ENCODE measurements around the gene SGCA.

Gene SGCA

DNA sequence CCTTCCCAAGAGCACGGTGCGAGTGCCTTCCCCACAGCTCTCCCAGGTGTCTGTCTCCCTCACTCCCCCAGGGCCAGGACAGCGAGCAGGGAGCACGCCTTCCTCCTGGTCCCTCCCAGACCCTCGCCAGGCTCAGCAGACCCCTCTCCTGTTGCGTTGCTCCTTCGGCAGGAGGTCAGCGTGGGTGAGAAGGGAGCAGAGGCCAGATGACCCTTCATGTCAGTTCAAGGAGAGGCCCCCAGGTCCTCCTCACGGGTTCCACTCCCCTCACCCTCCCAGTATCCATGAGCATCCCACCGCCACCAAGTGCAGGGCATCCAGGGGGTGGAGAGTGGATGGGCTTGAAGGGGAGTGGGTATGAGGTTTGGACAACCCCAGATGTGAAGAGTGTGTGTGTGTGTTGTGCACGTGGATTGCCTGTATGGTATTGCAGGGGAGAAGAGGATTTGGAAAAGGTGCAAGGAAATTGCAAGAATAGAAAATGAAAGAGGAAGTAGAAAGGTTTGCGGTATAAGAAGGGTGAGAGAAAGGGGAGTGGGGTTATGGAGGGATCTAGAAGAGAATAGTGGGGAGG, 17.7 kb downstream of the SGCA start:
- DNase-seq: no peak

DNA sequence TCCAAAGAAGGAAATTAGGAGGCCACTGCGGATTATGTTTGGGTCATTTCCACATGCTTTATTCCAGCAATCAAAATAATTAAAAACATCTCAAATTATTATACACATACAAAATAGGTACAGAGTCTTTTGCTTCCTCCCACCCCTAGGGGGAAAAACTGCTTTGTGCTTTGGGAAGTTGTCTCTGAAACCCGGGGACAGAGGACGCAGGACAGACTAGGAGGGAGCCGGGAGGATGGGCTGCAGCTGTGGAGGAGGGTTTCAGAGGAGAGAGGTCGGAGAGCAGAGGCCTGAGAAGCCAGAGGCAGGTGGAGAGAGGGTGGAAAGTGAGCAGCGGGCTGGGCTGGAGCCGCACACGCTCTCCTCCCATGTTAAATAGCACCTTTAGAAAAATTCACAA, 18.3 kb downstream of the SGCA start:
- no peak for DNase-seq

DNA sequence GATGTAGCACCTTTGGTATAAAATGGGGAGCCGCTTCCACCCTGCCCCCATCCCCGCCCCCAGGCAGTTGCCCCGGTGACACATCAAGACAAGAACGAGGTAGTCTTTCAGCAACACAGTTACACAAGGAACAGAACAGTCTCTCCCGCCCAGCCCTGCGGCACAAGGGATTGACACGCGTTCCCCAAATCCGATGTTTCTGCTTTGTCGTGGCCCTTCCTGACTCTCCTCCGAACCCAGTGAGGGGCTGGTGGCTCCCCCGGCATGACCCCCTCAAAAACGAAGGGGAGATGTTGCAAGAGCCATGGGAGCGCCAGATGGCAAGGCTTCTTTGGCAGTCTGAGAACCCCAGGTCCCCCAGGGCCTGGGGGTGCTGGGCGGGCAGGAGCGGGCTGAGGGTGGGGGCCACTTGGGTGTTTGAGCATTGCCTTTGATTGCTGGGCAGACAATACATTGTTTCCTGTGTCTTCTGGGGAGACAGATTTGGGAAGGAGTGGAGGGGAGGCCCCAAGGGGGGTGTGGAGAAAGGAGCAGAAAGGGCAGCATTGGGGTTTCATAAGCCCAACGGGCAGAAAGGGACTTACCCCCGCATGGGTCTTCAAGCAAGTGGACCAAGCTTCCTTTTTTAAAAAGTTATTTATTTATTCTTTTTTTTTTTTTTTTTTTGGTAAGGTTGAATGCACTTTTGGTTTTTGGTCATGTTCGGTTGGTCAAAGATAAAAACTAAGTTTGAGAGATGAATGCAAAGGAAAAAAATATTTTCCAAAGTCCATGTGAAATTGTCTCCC, 19.0 kb downstream of the SGCA start:
- no peak for DNase-seq

DNA sequence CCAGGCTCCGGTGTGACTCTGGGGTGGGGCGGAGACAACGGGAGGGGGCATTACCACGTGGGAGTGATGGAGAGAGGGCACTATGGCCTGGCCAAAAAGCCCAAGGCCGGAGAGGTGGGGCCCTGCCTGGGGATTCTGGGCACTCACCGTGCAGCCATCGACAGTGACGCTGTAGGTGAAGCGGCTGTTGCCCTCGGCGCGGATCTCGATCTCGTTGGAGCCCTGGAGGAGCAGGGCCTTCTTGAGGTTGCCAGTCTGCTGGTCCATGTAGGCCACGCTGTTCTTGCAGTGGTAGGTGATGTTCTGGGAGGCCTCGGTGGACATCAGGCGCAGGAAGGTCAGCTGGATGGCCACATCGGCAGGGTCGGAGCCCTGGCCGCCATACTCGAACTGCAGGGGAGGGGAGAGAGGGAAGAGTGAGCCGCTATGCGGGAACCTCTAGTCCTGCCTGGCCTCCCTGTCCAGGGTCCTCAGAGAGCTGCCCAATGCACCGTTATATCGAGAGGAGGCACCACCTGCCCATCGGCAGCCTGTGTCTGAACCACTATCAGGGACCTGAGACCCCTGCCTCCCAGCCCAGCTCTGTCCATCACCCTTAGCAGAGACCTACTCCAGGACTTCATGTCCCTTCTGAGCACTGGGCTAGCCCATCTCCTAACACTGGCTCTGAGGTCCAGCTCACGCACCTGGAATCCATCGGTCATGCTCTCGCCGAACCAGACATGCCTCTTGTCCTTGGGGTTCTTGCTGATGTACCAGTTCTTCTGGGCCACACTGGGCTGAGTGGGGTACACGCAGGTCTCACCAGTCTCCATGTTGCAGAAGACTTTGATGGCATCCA, 20.0 kb downstream of the SGCA start:
- no peak for DNase-seq

DNA sequence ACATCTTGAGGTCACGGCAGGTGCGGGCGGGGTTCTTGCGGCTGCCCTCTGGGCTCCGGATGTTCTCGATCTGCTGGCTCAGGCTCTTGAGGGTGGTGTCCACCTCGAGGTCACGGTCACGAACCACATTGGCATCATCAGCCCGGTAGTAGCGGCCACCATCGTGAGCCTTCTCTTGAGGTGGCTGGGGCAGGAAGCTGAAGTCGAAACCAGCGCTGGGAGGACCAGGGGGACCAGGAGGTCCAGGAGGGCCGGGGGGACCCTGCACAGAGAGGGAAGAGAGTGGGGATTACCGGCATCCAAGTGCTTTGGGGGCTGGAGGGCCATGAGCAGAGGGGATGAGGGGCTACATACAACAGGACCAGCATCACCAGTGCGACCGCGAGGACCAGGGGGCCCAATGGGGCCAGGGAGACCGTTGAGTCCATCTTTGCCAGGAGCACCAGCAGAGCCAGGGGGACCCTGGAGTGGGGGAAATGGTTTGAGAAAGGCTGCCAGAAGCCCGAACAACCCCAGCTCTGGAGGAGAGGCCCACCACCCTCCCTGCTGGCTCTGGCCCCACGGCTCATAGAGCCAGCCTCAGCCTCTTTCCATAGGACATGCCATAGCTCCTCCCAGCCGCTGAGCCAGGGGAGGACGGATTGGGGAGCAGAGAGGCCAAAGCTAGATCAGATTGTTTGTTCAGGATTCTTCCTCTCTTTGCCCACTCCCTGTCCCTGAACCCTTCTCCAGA, 21.0 kb downstream of the SGCA start:
- no peak for DNase-seq

DNA sequence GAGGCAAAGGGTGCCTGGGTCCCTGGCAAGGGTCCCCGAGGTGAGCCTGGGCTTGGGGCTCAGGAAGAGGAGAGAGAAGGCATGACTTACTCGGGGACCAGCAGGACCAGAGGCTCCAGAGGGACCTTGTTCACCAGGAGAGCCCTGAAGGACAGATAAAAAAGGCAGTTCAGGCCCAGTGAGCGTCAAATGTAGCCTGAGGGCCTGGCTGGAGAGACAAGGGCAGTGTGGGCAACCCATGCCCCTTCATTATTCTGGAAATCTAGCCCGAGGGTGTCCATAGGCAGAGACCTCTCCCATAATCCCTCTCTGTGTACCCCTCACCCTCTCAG, 21.6 kb downstream of the SGCA start:
- DNase-seq: no peak

DNA sequence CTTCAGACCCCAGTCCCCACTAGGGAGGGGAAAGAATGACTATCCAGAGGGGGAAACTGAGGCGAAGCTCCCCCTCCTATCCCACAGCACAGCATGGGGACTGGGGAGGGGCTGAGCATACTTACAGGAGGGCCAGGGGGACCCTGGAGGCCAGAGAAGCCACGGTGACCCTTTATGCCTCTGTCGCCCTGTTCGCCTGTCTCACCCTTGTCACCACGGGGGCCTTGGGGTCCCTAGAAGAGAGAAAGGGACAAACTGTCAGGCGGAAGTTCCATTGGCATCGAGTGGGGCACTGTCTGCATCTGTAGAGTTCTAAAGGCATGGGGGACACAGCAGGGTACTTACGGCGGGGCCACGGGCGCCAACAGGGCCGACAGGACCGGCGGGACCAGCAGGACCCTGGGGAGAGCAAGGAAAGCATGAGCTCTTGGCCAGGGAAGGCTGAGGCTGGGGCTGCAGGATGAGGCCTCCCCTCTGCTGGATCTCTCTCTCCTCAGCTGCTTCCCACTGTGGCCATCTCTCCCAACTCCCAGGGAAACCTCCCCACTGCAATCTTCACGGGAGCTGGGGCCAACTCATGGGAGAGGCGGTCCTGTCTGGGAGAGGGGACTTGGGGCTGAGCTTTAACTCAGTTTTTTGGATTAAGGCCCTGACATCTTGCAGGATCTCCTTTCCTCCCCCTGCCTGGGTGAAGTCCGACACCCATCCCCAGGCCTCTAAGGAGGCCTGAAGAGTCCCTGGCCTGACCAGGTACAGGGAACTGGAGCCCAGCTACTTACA, 22.1 kb downstream of the SGCA start:
- DNase-seq: no peak

DNA sequence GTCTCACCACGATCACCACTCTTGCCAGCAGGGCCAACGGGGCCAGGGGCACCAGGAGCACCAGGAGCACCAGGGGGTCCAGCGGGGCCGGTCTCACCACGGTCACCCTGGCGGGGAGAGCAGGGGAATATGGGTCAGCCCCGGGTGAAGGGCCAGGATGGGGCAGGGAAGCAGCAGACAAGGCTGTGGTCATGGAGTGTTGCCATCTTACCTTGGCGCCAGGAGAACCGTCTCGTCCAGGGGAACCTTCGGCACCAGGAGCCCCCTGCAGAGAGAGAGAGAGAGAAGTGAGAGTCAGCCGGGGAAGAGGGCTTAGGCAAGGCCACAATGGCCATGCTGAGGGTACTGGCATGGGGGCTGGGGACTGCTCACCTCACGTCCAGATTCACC, 22.7 kb downstream of the SGCA start:
- no peak for DNase-seq

DNA sequence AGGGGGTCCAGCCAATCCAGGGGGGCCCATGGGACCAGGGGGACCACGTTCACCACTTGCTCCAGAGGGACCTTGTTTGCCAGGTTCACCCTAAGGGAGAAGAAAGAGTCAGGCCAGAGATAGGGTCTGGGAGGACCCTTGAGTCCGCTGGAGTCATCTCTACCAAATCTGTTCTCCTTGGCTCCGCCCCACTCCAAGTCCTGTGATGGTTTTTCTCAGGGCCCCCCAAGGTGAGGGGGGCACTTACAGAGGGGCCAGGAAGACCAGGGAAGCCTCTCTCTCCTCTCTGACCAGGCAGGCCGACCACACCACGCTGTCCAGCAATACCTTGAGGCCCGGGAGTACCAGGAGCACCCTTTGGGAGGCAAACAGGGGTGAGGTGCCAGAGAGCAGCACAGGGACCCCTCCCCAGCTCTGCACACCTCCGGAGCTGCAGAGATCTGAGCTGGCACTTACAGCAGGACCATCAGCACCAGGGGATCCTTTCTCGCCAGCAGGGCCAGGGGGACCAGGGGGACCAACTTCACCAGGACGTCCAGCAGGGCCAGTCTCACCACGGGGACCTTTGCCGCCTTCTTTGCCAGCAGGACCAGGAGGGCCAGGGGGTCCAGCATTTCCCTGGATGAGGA, 23.2 kb downstream of the SGCA start:
- DNase-seq: no peak

DNA sequence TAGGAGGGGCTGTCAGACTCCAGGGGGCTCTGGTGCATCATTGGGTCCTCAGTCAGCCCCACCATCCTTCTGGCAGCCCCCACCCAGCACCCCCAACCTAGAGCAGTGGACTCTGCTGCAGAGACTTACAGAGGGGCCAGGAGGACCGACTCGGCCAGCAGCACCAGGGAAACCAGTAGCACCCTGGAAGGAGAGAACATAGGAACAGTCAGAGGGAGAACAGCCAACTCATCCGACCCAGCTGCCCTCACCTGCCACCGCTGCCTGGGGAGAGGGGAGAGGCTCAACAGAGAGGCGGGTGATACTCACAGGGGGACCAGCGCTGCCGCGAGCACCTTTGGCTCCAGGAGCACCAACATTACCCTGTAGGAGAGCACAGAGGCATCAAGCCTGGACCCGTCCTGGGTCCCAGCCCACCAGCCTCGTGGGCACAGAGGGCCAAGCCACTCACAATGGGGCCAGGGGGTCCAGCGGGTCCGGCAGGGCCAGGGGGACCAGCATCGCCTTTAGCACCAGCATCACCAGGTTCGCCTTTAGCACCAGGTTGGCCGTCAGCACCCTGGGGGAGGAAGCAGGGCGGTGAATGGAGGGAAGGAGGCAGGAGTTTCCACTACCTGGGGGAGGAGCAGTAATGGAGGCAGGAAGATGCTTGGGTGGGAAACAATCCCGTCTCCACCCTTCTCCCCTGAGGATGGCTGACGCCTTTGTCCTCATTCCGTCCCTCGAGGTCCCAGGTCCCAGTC, 23.9 kb downstream of the SGCA start:
- DNase-seq: no peak

DNA sequence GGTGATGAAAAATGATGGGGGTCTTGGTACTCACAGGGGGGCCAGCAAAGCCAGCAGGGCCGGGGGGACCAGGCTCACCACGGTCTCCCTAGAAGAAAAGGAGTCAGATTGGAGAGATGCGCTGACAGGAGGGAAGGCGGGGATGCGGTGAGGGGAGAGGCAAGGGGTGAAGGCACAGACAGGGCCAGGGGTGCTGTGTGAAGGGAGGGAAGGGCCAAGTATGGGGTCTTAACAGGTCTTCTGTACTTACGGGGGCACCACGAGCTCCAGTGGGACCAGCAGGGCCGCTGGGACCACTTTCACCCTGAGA, 24.4 kb downstream of the SGCA start:
- DNase-seq: no peak

DNA sequence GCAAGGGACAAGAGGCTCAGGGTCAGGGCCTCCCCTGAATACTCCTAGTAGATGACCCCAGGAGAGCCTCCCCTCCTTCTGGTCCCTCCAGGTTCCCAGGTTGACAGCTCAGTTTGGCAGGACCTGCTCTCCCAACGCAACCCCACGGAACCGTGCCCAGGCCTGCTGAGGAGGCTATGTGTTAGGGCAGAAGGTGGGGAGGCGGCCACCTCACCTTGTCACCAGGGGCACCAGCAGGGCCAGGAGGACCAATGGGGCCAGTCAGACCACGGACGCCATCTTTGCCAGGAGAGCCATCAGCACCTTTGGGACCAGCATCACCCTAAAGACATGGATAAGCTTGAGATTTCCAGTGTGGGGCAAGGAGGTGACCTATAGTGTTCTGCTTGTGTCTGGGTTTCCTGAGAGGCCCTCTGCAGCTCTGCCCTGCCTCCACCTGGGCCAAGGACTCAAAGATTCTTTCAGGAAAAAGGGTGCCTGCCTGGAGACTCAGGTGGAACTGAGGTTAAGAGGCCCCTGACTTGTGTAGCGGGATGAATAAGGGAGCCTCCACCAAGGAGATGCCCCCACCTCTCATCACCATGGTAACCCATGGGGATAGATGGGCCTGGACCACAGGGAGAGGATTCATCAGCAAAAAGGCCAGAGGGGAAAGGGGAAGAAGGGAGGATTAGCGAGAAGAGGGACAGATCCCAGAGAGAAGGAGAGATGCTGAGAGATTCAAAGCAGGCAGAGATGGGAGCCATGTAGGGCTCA, 25.0 kb downstream of the SGCA start:
- DNase-seq: no peak

DNA sequence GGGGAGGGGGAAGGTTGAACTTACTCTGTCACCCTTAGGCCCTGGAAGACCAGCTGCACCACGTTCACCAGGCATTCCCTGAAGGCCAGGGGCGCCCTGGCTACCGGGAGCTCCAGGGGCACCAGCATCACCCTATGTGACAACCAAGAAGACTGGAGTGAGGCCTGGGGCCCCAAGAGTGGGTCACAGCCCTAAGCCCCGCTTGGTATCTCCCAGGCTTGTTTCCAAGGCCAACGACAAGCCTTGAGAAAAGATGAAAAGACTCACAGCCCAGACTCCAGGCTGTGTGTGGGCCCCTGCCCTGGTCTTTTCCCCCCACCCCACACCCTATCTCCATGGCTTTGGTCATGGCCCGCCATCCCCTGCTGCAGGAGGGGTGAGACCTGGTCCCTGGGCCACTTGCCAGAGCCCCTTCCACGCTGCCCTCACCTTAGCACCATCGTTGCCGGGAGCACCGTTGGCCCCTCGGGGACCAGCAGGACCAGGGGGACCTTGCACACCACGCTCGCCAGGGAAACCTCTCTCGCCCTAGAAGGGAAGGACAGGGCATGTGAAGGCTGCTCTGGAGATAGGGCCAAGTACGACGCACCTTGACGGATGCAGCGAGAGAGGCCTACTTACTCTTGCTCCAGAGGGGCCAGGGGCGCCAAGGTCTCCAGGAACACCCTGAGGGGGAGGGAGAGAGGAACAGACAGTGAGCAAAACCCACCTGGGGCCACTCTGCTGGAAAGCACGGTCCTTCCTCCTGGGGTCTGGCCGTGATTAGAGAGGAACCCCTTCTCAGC, 25.7 kb downstream of the SGCA start:
- DNase-seq: no peak

DNA sequence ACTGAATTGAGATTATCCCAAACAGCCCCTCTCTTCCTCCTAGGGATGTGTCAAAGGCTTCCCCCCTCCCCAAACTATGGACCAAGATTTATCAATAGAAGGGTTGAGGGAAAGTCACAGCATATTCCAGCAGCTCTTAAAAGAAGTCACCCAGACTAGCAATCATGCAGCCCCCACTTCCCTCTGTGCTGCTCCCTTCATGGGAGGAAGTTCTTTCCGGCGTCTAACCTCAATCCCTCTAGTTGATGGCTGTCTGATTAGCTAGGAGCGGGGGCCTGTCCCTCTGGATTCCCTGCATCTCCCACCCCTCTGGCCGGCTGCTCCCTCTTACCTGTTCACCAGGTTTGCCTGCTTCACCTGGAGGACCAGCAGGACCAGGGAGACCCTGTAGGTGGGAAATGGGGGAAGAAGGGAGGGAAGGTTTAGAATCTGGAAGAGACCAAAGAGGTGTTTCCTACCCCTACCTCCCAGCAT, 26.4 kb downstream of the SGCA start:
- DNase-seq: no peak

DNA sequence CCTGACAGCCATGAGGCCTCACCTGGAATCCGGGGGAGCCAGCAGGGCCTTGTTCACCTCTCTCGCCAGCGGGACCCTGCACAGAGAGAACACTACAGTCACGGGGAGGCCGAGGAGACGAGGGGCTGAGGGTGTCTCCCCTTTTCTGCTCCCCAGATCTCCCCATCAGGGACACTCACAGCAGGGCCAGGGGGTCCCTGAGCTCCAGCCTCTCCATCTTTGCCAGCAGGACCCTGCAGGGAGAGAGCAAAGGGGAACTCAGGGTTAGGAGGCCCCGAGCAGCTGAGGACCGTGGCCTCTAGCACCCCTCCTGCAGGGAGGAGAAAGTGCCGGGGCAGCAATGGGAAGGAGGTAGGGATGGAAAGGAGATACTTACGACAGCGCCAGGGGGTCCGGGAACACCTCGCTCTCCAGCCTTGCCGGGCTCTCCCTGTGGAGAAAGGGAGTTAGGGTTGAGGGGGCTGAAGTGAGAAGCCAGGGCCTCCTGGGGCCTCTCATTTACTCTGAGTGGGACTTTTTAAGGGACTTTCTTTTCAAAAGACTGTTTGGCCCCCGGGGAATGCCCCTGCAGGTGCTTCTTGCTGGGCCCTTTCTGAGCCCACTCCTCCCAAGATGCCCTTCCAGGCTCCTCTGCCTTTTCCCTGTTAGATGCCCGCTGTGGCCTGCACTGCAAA, 26.9 kb downstream of the SGCA start:
- no peak for DNase-seq

DNA sequence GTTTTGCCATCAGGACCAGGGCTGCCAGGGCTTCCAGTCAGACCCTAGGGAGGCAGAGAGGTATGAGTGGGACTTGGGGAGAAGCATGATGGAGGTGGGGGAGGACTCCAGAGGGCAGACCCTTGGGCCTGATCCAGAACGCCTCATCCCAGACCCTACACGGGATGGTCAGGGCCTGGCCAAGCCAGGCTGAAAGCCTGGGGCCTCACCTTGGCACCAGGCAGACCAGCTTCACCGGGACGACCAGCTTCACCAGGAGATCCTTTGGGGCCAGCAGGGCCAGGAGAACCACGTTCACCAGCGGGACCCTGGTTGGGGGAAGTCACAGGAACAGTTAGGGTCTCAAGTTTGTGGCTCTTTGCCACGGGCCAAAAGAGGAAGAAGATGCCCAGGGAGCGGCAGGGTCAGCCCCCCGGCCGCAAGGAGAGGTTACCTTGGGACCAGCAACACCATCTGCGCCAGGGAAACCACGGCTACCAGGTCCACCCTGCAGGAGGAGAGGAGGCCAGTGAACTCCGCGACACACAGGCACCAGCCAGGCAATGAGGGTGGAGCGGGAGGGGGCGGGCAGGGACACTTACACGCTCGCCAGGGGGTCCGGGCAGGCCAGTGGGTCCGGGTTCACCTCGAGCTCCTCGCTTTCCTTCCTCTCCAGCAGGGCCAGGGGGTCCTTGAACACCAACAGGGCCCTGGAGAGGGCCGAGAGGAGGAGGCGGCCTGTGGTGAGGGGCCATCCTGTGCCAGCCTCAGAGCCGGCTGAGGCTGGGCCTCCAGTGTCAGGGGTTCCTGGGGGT, 28.5 kb downstream of the SGCA start:
- DNase-seq: no peak

DNA sequence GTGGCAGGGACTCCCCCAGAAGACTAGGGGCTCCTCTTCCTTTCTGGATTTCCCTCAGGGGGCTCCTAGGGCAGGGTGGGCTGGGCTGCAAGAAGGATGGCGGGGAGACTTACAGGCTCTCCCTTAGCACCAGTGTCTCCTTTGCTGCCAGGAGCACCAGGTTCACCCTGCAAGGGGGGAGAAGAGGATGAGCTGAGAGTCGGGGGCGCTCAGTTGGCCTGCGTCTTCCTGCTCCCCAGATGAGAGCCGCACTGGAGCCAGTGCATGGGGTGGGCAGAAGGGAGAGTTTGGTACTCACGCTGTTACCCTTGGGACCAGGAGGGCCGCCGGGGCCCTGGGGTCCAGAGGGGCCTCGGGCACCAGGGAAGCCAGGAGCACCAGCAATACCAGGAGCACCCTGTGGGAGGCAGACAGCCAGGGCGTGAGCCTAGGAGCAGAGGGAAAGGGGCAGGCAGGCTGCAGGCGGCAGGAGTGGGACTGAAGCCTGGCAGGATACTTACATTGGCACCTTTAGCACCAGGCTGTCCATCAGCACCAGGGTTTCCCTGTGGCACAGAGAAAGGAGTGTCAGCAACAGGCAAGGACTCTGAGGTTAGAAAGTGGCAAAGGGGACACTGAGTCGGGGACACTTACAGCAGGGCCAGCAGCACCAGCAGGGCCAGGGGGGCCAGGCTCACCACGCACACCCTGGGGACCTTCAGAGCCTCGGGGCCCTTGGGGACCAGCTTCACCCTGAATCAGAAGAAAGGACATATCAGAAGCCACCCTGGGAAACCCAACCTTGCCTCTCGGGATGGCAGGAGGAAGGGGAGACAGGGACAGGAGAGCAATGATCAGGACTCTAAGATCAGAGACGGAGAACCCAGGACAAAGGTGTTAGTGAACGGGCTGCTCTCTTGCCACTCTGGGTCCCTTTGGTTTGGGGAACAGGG, 29.4 kb downstream of the SGCA start:
- no peak for DNase-seq
